K562 (cell line): ENCODE data around the gene AP1G2. TPM values are rescaled to one million over a fixed set of nuclear protein-coding genes. Genes with fewer than 3 reads are reported as not detected.

Experiments used
- ATAC-seq: fragments of 200-7000 bp; cut with Tn5 transposase; 3 replicates; pipeline ENCODE4 v1.9.1; 2020; ENCODE audit warnings: moderate library complexity
- BruUV-seq: library from RNA; stranded (reverse); fragments of 400-500 nt; replicated peaks from 2 replicates; lab custom pipeline; 2021; lab: Mats Ljungman, UMichigan
- CTCF ChIA-PET: fragments of 300-600 bp; formaldehyde crosslinking; extraction: SDS; loops from one replicate; lab custom pipeline; 2021; ENCODE audit warnings: low intra/inter-chr PET ratio; lab: Yijun Ruan, JAX
- POLR2A ChIA-PET: fragments of 300-600, 350-650 bp; sonication (Branson Sonifier 250); formaldehyde crosslinking; extraction: SDS; loops from one replicate; lab custom pipeline; 2021; ENCODE audit warnings: antibody characterized with exemption, inconsistent platforms; lab: Yijun Ruan, JAX
- DNase-seq, 4 experiments: peaks; one replicate each; pipeline versions ENCODE4 v3.0.0 to v3.0.0-alpha.2; 2011 to 2018; ENCODE audit warnings: low spot score in 3 of 4, mixed read lengths in 3 of 4; ENCODE audit errors: extremely low read depth in 1 of 4
- FAIRE-seq: peaks from 2 replicates; lab custom pipeline; 2011; peaks lifted over from hg19 to GRCh38; lab: Jason Lieb, UNC
- H2AFZ ChIP-seq: 2 replicates; pipeline ENCODE4 v1.6.0; 2011; ENCODE audit warnings: low read depth, low read length, control low read depth, inconsistent platforms
- H3K27ac ChIP-seq: fragments of 200-600 bp; 3 replicates; pipeline ENCODE4 v1.8.0; 2011; ENCODE audit warnings: low read depth, mild to moderate bottlenecking, control low read depth, inconsistent platforms, low read length, moderate library complexity, mixed read lengths; ENCODE audit errors: extremely low read depth
- H3K27me3 ChIP-seq, 2 experiments: fragments of 300-600 bp in 1 of 2; 2 replicates in 1 of 2; 3 replicates in 1 of 2; pipeline versions ENCODE4 v1.6.0 to v1.8.0; 2011; ENCODE audit warnings: inconsistent platforms in 2 of 2, low read length in 2 of 2, mild to moderate bottlenecking in 1 of 2, mixed read lengths in 1 of 2, moderate library complexity in 1 of 2; ENCODE audit not compliant: control insufficient read depth in 2 of 2, insufficient read depth in 2 of 2
- H3K36me3 ChIP-seq: fragments of 300-600 bp; 3 replicates; pipeline ENCODE4 v1.8.0; 2011; ENCODE audit warnings: mild to moderate bottlenecking, low read length, inconsistent platforms; ENCODE audit not compliant: control insufficient read depth, insufficient read depth
- H3K4me1 ChIP-seq, 2 experiments: fragments of 200-600 bp in 1 of 2; replicated peaks in 1 of 2; 2 replicates in 1 of 2; 3 replicates in 1 of 2; pipeline versions ENCODE4 v1.5.1 to v1.8.0; 2011; ENCODE audit warnings: inconsistent platforms in 2 of 2, low read length in 2 of 2, mild to moderate bottlenecking in 1 of 2, mixed read lengths in 1 of 2, moderate library complexity in 1 of 2; ENCODE audit not compliant: control insufficient read depth in 2 of 2, insufficient read depth in 2 of 2
- H3K4me2 ChIP-seq: 2 replicates; pipeline ENCODE4 v1.6.1; 2011; ENCODE audit warnings: low read length, control low read depth, inconsistent platforms, mixed read lengths; ENCODE audit not compliant: insufficient read depth
- H3K4me3 ChIP-seq: fragments of 200-600 bp; sonication (generic), shearing (Covaris generic); 2 replicates; pipeline ENCODE4 v1.5.1; 2016; ENCODE audit warnings: control low read depth, inconsistent platforms
- H3K79me2 ChIP-seq: fragments of 200-600 bp; 3 replicates; pipeline ENCODE4 v1.8.0; 2011; ENCODE audit warnings: low read length, inconsistent platforms; ENCODE audit not compliant: control insufficient read depth, insufficient read depth
- H3K9ac ChIP-seq, 2 experiments: 2 replicates each; pipeline versions ENCODE4 v1.6.0 to v1.6.1; 2011; ENCODE audit warnings: low read depth in 2 of 2, low read length in 2 of 2, control low read depth in 1 of 2, inconsistent platforms in 1 of 2, mild to moderate bottlenecking in 1 of 2, mixed read lengths in 1 of 2; ENCODE audit not compliant: insufficient read depth in 1 of 2
- H3K9me1 ChIP-seq: one replicate; pipeline ENCODE4 v1.6.0; 2011; ENCODE audit warnings: inconsistent platforms, mild to moderate bottlenecking, low read length, moderate library complexity; ENCODE audit not compliant: control insufficient read depth, insufficient read depth
- H3K9me3 ChIP-seq: replicated peaks from 2 replicates; pipeline ENCODE4 v1.5.1; 2011; ENCODE audit warnings: low read depth, low read length, inconsistent platforms; ENCODE audit not compliant: control insufficient read depth, insufficient read depth
- H4K20me1 ChIP-seq: replicated peaks from 2 replicates; pipeline ENCODE4 v1.6.1; 2011; ENCODE audit warnings: low read length, inconsistent platforms, mixed read lengths; ENCODE audit not compliant: control insufficient read depth, insufficient read depth
- ATF1 ChIP-seq, 2 experiments: fragments of 450-650 bp in 1 of 2; IDR thresholded peaks; 2 replicates each; pipeline ENCODE4 v1.6.1; 2016; ENCODE audit warnings: missing compliant biosample characterization in 1 of 2, missing genetic modification characterization in 1 of 2
- CREM ChIP-seq: IDR thresholded peaks from 2 replicates; pipeline ENCODE4 v1.6.1; 2014; ENCODE audit warnings: antibody characterized with exemption, low read depth
- HLTF ChIP-seq: fragments of 450-650 bp; IDR thresholded peaks from 2 replicates; pipeline ENCODE4 v1.6.1; 2016
- MAZ ChIP-seq, 2 experiments: fragments of 450-650 bp in 1 of 2; sonication (generic) in 1 of 2; formaldehyde crosslinking; IDR thresholded peaks in 1 of 2; conservative IDR thresholded peaks in 1 of 2; 2 replicates each; pipeline versions ENCODE4 v1.4.0 to v1.5.0; 2020; ENCODE audit warnings: mild to moderate bottlenecking in 1 of 2, missing genetic modification reagents in 1 of 2
- RAD21 ChIP-seq, 2 experiments: fragments of 250-450 bp in 1 of 2; fragments of 450-650 bp in 1 of 2; sonication (Bioruptor Pico) in 1 of 2; formaldehyde crosslinking in 1 of 2; IDR thresholded peaks in 1 of 2; conservative IDR thresholded peaks in 1 of 2; 2 replicates each; pipeline versions ENCODE4 v1.4.0 to v1.8.0; 2020 to 2022; ENCODE audit warnings: mild to moderate bottlenecking in 2 of 2, moderate library complexity in 1 of 2
- RB1 ChIP-seq: fragments of 450-650 bp; IDR thresholded peaks from 2 replicates; pipeline ENCODE4 v1.6.1; 2017; ENCODE audit warnings: low read depth, mild to moderate bottlenecking
- STAG1 ChIP-seq: sonication (generic); formaldehyde crosslinking; IDR thresholded peaks from 2 replicates; pipeline ENCODE4 v1.5.0; 2020; ENCODE audit warnings: missing genetic modification reagents, borderline replicate concordance
- WGBS: fragments of 100-300 bp; shearing (Covaris generic); methylation state at CpG from one replicate; pipeline ENCODE4 v1.1.6; 2016; ENCODE audit warnings: low coverage, mixed read lengths; ENCODE audit not compliant: insufficient coverage; ENCODE audit errors: missing lambda C conversion rate; 5-methylcytosine and 5-hydroxymethylcytosine counted together
- in situ Hi-C: fragments of 300-500 bp; cut with MboI; formaldehyde crosslinking; loops from 4 replicates; pipeline ENCODE4 v1.15.0; 2018; ENCODE audit warnings: inconsistent platforms, mixed read lengths
- intact Hi-C: fragments of 100-400 bp; cut with micrococcal nuclease; formaldehyde crosslinking; loops from 2 replicates; pipeline ENCODE4 v1.14.2; 2022
- polyA plus RNA-seq, 8 experiments: library from polyadenylated mRNA; depleted of rRNA in 4 of 8; stranded (reverse) in 5 of 8; unstranded in 3 of 8; fragments of >200 nt; fragmentation: Nextera tagmentation in 2 of 8; fragmentation: Illumina TruSeq in 1 of 8; extraction: Ambion mirVana in 2 of 8; extraction: Trizol in 1 of 8; gene quantifications; 2 replicates each; pipeline versions ENCODE4 v1.2.1 to v1.2.3, GENCODE V29; 2011 to 2014; ENCODE audit warnings: inconsistent platforms in 1 of 8, missing spikeins in 1 of 8
- total RNA-seq, 7 experiments: library from RNA; depleted of rRNA in 6 of 7; stranded (reverse); fragments of >200 nt in 6 of 7; fragmentation: Illumina TruSeq in 2 of 7; extraction: Trizol in 2 of 7; gene quantifications; 2 replicates each; pipeline versions ENCODE4 v1.2.1 to v1.2.3, GENCODE V29; 2011 to 2021; ENCODE audit warnings: low replicate concordance in 1 of 7
- TF ChIP-seq, protein P1 (sequence below), 2 experiments: fragments of 450-650 bp; formaldehyde crosslinking in 1 of 2; IDR thresholded peaks; 2 replicates each; pipeline versions ENCODE4 v1.4.0 to v1.6.1; 2014 to 2020; ENCODE audit warnings: mild to moderate bottlenecking in 2 of 2, borderline replicate concordance in 1 of 2, low read depth in 1 of 2
- TF ChIP-seq, protein P2 (sequence below), 3 experiments: IDR thresholded peaks in 2 of 3; conservative IDR thresholded peaks in 1 of 3; 2 replicates each; pipeline ENCODE4 v1.5.1; 2011 to 2012; ENCODE audit warnings: low read length in 3 of 3, mild to moderate bottlenecking in 3 of 3, control low read depth in 2 of 3, improper control_type of control experiment in 1 of 3, inconsistent platforms in 1 of 3, low read depth in 1 of 3, mixed read lengths in 1 of 3, moderate library complexity in 1 of 3; ENCODE audit not compliant: insufficient read depth in 2 of 3

AP1G2 gene
- total and polyA plus RNA-seq, 9 of the 15 experiments (the other 6 are each of a cell fraction or from before 2014, with no cell fraction given): 19.1 to 83.5 (median 33.3) TPM

DNA sequence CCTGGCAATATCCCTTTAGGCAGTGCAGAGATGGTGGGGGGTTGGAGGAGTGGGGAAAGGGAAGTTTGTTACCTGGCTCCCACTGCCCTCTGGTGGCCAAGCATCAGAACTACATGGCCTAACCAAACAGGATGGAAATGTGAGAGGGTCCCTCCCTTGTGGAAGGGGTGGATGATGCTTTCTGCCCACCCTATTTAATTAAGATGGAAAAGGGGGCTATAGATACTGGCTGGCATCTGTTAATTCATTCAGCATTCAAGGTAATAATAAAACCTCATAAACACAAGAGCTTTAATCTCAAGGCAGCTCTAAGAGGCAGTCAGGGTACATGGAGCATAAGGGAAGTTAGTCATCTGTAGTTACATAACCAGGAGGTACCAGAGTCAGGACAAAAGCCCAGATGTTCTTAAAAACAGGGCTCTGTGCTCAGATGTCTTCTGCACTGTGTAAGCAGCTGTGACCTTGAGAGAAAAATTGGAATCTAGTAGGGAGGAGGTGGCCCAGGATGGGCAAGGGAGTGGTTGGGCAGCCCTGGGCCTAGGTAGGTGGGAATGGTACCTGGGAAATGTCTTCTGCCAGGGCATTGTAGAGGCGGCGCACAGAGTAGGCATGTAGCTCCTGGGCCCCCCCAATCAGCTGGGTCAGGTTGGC lies 4.6 kb downstream of the AP1G2 start:
- Histone ChIP-seq H3K36me3 (peaks cover 68% of the 10 kb centered on the region; the same call in 2 of the 3 replicates), H3K9me3 (no peaks in the 10 kb centered on the region), H3K4me2 (no peak overlapping the region), H3K27ac (no peak overlapping the region), H3K9ac (no peak overlapping the region), H2AFZ (no peak overlapping the region), H3K4me3 (no peak overlapping the region), H3K9me1 (no peaks in the 10 kb centered on the region), H3K27me3 (no peaks in the 10 kb centered on the region), H3K4me1 (peaks cover 4 to 14% of the 10 kb centered on the region in 2 experiments; a peak in 4 of 5 replicates), H4K20me1 (0 out of 2 replicates have a peak, but pooled peaks cover 3% of the 10 kb centered on the region), H3K79me2 (peaks cover 10% of the 10 kb centered on the region; the same call in 2 of the 3 replicates)
- peak; percentile 29 to 63 (median 49) for DNase-seq
- peak; percentile 43 for ATAC-seq
- no TSS peak for BruUV-seq
- intact Hi-C loops: loop anchor here (5.0 kb wide), 1 partner anchor 441 kb away; no protein-coding TSS in a partner anchor
- WGBS: 60% methylated on average over 1 of the region's 2 CpGs
- in situ Hi-C loops: loop anchor here (10.0 kb wide), 1 partner anchor 298 kb away; no protein-coding TSS in a partner anchor
- peak; percentile 87 for FAIRE-seq
- POLR2A ChIA-PET: interaction anchor here (0.6 to 1.0 kb wide), 2 partner anchors 10 to 108 kb away, joined by 3 read pairs; no protein-coding TSS in a partner anchor
- CTCF ChIA-PET: interaction anchor here (0.7 to 2.5 kb wide), 5 partner anchors 81 to 442 kb away, joined by 4 to 22 read pairs (median 5); no protein-coding TSS in a partner anchor
- no peak for TF ChIP-seq ATF1 (CRISPR knock-in tag; IDR thresholded peaks at IDR 0.05)
- TF ChIP-seq ATF1 (tag; IDR thresholded peaks at IDR 0.05): no peak
- peak; percentile 13; the same call in 1 of the 2 replicates for TF ChIP-seq STAG1 (CRISPR knock-in tag)
- TF ChIP-seq CREM: peak; percentile 9; the same call in 1 of the 2 replicates
- TF ChIP-seq, protein P1, sequence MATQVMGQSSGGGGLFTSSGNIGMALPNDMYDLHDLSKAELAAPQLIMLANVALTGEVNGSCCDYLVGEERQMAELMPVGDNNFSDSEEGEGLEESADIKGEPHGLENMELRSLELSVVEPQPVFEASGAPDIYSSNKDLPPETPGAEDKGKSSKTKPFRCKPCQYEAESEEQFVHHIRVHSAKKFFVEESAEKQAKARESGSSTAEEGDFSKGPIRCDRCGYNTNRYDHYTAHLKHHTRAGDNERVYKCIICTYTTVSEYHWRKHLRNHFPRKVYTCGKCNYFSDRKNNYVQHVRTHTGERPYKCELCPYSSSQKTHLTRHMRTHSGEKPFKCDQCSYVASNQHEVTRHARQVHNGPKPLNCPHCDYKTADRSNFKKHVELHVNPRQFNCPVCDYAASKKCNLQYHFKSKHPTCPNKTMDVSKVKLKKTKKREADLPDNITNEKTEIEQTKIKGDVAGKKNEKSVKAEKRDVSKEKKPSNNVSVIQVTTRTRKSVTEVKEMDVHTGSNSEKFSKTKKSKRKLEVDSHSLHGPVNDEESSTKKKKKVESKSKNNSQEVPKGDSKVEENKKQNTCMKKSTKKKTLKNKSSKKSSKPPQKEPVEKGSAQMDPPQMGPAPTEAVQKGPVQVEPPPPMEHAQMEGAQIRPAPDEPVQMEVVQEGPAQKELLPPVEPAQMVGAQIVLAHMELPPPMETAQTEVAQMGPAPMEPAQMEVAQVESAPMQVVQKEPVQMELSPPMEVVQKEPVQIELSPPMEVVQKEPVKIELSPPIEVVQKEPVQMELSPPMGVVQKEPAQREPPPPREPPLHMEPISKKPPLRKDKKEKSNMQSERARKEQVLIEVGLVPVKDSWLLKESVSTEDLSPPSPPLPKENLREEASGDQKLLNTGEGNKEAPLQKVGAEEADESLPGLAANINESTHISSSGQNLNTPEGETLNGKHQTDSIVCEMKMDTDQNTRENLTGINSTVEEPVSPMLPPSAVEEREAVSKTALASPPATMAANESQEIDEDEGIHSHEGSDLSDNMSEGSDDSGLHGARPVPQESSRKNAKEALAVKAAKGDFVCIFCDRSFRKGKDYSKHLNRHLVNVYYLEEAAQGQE (IDR thresholded peaks at IDR 0.05; ENCODE audit: borderline replicate concordance): peak; percentile 30; the same call in 1 of the 2 replicates
- TF ChIP-seq, protein P1 (CRISPR knock-in tag; IDR thresholded peaks at IDR 0.05; ENCODE audit: low read depth): no peak
- no peak for TF ChIP-seq HLTF
- TF ChIP-seq RB1: 0 out of 2 replicates have a peak, but pooled peaks have one; percentile 16
- TF ChIP-seq, protein P2, sequence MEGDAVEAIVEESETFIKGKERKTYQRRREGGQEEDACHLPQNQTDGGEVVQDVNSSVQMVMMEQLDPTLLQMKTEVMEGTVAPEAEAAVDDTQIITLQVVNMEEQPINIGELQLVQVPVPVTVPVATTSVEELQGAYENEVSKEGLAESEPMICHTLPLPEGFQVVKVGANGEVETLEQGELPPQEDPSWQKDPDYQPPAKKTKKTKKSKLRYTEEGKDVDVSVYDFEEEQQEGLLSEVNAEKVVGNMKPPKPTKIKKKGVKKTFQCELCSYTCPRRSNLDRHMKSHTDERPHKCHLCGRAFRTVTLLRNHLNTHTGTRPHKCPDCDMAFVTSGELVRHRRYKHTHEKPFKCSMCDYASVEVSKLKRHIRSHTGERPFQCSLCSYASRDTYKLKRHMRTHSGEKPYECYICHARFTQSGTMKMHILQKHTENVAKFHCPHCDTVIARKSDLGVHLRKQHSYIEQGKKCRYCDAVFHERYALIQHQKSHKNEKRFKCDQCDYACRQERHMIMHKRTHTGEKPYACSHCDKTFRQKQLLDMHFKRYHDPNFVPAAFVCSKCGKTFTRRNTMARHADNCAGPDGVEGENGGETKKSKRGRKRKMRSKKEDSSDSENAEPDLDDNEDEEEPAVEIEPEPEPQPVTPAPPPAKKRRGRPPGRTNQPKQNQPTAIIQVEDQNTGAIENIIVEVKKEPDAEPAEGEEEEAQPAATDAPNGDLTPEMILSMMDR (IDR thresholded peaks at IDR 0.05 in 2 of 3, conservative IDR thresholded peaks at IDR 0.05 in 1 of 3; ENCODE audit: insufficient read depth in 2 of 3, low read depth in 1 of 3, low read length in 3 of 3): peak; percentile 74 to 83 (median 74)
- peak; percentile 40 to 72; a peak in 3 of 4 replicates for TF ChIP-seq RAD21 (CRISPR knock-in tag; conservative IDR thresholded peaks at IDR 0.05 in 1 of 2, IDR thresholded peaks at IDR 0.05 in 1 of 2)
- TF ChIP-seq MAZ (CRISPR knock-in tag; conservative IDR thresholded peaks at IDR 0.05 in 1 of 2, IDR thresholded peaks at IDR 0.05 in 1 of 2): peak in 1 of 2 experiments; percentile 53; a peak in 2 of 4 replicates
